Kasumi-1 (cell line): ENCODE measurements around the gene METTL21A.
A peak's percentile ranks its signal among the peaks of the same experiment; 100 is the strongest.
"Not testable (repeated sequence)": the region's sequence is repeated elsewhere in the genome, so short reads cannot be mapped to it uniquely, and the experiment has no call there.

Experiments
- DNase-seq, 2 experiments: peaks; one replicate each; lab custom pipeline; 2025; lab: John Stamatoyannopoulos, UW

The METTL21A gene

DNA sequence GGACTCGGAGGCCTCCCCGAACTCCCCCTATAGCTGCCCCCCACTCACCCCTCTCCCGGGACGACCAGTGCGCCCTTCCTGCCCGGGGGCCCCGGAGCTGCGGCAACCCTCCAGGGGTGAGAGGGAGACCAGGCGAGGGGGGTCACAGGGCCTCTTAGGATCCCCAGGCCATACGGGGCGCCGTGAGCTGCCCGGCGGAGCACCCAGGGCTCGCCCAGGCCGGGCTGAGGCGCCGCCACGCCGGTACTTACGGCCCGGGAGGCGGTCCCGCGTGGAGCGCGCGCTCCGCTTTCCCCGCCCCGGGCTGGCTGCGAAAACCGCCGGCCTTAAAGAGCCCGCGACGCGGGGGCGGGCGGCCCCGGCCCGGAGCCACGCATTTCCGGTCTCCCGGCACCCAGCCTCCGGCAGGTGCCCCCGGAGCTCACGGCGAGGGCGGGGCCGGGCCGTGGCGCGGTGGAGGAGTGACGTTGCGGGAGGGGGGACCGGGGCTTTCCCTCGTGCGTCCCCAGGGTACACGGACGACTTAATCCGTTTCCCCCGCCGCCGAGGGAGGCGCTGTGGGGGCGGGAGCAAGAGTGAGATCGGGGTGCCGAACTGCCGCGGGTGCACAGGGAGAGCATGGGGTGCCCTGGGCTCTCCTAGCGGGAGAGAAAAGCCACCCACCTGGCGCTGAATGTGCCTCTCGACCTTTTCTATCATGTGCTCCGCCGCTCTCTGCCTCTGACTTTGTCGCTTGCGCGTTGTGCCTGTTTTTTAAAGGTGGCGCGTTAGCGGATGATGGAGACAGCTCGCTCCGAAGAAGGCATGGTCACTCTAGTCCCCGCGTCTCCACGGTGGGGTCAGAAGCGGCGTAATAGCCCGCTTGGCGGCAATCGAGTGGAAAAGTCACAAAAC is at the start of gene METTL21A:
METTL21A (minus strand) TSS at position 381 of the 894 bp plus-strand sequence. CDS start 1,019 bp downstream, outside the sequence.
- DNase-seq = peak; percentile 61 to 64

DNA sequence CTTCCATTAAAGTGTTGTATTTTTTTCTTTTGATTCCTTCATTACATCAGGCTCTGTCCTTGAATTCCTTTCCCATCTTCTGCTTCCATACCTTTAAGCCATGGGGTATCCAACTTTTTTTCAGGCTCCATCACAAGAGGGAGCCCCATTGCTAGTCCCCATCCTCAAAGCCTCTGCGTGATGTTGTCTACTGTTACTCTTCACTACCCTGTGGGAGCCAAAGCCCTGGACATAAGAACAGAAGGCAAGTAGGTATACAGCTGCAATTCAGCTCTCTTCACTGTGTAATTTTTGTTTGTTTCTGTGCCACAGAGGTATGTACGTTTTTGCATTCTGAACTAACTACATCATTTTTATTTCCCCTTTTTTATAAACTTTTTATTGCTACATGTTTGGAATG is 49.6 kb upstream of the METTL21A start:
- DNase-seq = no peak

DNA sequence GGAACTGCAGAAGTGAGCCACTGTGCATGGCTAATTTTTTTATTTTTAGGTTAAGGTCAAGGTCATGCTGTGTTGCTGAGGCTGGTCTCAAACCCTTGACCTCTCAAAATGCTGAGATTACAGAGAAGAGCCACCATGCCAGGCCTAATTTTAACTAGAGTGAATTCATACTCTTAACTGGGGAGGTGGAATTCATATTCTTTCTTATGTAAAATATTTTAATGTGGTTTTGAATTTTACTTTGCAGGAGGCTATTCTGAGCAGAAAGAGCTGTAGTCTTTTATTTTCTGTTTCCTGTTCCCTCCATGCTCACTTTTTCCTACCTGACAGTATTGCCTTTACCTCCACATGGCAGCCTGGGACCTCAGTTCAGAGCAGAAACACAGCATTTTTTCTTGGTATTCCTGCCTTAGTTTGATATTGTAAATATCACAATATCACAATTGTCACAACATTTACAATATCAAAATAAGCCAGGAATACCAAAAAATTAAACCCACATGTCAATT is 49.1 kb upstream of the METTL21A start:
- no peak for DNase-seq

DNA sequence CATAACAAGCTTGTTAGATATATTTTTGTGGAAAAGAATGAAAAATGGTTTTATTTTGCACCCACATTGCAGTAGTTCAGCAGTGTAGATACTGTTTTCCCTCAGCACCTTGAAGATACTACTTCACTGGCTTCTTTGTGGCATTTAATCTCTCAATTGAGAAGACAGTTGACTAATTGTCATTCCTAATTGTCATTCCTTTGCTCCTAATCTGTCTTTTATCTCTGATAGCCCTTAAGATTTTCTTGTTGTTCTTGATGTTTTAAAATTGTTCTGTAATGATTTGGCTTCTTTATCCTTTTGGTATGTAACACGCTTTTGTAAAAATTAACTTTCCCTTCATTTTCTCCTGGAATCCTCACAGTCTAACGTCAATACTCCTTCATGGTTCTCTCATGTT is 48.2 kb upstream of the METTL21A start:
- no peak for DNase-seq

DNA sequence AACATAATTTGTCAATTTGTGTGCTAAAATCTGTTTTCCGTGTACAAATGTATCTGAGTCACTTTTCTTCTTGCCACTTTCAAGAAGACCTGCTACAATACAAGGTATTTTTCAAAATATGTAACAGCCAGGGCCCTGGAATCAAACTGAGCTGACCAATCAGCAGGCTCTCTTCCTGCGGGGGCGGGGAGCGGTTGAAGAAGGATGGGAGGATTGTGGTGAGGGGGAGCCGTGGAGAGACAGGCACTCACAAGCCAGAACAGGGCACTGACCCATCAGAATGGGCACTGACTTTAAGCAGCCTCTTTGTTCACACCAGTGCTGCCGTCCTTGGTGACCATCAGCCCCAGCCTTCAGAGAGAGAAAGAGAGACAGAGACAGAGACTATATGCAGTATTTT is 45.7 kb upstream of the METTL21A start:
- DNase-seq = no peak

DNA sequence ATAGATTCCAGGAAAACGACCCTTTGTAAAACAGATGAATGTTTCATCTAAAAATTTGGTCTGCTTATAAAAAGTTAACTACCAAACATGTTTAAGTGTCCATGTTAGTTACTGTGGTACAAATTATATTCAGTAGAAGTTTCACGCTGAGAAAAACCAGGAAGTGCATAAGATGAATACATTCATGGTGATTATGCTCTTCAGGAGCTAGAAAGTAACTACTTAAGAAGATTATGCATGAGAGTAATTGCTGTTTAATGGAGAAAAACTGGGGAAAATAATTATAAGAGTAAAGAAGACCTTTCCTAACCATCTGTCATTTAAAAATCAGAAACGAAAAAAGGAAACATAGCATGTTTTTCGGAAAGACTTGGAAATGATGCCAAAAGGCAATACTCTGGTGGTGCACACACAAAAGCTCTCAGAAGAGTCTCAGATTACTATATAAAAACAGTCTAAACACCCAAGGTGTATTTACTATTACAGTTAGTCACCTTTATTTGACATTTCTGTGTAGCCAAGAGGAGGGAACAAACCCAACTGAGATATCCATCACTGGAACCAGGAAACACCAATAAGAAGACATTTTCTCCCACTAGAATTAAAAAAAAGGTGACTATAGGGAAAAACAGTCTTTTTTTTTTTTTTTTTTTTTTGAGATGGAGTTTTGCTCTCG is 38.8 kb upstream of the METTL21A start:
- DNase-seq = no peak

DNA sequence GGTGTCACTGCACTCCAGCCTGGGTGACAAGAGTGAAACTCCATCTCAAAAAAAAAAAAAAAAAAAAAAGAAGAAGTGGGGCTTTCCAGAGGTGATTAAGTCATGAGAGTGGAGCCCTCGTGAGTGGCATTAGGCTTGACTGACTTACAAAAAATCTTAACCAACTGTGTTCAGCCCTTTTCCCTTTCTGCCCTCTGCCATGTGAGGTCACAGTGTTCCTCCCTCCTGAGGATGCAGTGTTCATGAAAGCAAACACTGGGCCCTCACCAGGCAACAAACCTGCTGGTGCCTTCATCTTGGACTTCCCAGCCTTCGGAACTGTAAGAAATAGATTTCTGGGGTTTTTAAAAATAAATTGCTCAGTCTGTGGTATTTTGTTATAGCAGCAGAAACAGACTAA is 37.0 kb upstream of the METTL21A start:
- no peak for DNase-seq

DNA sequence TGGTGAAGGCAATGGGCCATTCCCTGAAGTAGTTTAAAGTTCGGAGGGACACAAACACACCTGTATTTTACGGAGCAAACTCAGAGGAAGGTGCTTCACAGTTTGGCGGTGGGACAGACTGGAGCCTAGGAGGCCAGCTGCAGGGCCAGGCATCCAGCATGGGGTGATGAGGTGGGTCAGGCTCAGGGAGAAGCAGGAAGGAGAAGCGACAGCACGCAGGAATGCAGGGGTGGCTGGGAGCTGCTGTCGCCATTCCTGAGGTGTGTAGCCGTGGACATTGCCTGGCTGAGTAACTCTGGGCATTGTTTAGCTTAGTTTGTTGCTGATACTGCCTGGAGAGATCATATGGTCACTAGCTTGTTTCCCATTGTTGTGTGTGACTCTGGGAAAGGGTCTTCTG is 35.8 kb upstream of the METTL21A start:
- DNase-seq = no peak

DNA sequence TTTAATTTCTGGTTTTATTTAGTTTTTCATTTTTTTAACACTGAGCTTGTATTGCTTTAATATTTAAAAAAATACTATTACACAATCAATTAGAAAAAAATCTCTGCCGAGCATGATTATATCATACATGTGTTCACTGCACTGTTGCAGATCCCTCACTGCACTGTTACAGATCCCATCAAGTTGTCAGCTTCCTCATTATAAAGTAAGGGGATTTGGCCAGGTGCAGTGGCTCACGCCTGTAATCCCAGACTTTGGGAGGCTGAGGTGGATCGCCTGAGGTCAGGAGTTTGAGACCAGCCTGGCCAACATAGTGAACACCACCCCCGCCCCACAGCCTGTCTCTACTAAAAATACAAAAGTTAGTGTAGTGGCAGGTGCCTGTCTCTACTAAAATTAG is 33.0 kb upstream of the METTL21A start:
- DNase-seq = no peak

DNA sequence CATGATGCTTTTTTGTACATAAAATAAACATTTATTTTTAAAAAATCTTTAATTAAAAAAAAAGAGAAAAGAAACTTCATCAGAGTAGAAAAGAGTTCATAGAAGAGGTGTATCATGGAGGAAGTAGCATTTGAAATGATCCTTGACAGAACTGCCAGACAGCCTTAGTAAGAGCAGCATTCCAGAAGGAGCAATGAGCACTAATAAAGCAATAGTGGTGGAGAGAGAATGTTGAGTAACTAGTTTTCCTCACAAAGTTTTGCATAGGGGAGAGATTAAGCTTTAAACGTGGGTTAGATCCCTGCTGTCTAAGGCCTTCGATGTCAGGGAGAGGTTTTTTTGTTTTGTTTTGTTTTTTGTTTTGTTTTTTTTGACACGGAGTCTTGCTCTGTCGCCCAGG is 29.8 kb upstream of the METTL21A start:
- DNase-seq = no peak

DNA sequence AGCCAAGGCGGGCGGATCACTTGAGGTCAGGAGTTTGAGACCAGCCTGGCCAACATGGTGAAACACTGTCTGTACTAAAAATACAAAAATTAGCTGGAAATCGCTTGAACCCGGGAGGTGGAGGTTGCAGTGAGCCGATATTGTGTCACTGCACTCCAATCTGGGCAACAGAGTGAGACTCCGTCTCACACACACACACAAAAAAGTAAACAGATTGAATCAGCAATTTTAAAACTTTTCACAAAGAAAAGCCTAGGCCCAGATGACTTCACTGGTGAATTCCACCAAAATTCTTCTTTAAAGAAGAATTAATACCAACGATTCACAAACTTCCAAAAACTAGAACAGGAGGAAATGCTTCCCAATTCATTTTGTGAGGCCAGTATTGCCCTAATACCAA is 21.4 kb upstream of the METTL21A start:
- DNase-seq = not testable (repeated sequence)

DNA sequence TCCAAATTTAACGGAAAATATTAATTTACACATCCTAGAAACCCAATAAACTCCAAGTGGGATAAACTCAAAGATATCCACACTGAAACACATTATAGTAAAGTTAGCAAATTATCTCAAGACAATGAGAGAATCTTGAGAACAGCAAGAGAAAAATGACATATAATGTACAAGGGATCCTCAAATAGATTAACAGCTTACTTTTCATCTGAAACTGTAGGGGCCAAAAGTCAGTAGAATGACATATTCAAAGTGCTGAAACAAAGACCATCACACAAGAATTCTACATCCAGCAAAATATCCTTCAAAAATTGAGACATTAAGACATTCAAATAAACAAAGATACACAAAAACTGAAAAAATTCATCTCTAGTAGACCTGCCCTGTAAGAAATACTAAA is 18.7 kb upstream of the METTL21A start:
- DNase-seq = no peak

DNA sequence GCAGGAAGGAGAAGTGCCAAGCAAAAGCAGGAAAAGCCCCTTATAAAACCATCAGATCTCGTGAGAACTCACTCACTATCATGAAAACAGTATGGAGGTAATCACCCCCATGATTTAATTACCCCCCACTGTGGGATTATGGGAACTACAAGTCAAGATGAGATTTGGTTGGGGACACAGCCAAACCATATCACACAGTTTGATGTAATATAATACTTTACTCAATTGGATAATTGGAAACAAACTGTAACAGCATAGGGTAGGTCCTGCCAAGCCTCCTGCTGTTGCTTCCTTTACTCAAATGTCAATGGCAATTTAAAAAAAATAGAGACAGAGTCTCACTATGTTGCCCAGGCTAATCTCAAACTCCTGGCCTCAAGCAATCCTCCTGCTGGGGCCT is 15.5 kb upstream of the METTL21A start:
- DNase-seq = no peak

DNA sequence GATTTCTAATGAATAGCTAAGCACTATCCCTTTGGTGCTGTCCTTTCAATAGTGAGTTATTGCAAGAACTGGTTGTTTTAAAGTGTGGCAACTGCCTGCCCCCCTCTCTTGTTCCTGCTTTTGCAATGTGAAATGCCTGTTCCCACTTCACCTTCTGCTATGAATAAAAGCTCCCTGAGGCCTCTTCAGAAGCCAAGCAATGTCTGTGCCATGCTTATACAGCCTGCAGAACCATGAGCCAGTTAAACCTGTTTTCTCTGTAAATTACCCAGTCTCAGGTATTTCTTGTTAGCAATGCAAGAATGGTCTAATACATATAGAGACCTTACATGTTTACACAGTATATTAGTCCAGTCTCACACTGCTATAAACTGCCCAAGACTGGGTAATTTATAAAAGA is 15.0 kb upstream of the METTL21A start:
- no peak for DNase-seq

DNA sequence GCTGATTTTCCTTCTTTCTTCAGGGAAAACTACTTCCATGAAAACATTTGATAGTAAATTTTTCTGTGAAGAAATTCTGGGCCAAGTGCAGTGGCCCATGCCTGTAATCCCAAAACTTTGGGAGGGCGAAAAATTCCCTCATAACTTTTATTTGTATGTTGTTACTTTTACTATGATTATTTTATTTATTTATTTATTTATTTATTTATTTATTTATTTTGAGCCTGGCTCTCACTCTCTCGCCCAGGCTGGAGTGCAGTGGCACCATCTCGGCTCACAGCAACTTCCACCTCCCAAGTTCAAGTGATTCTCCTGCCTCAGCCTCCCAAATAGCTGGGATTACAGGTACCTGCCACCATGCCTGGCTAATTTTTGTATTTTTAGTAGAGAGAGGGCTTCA is 14.1 kb upstream of the METTL21A start:
- not testable (repeated sequence) for DNase-seq

DNA sequence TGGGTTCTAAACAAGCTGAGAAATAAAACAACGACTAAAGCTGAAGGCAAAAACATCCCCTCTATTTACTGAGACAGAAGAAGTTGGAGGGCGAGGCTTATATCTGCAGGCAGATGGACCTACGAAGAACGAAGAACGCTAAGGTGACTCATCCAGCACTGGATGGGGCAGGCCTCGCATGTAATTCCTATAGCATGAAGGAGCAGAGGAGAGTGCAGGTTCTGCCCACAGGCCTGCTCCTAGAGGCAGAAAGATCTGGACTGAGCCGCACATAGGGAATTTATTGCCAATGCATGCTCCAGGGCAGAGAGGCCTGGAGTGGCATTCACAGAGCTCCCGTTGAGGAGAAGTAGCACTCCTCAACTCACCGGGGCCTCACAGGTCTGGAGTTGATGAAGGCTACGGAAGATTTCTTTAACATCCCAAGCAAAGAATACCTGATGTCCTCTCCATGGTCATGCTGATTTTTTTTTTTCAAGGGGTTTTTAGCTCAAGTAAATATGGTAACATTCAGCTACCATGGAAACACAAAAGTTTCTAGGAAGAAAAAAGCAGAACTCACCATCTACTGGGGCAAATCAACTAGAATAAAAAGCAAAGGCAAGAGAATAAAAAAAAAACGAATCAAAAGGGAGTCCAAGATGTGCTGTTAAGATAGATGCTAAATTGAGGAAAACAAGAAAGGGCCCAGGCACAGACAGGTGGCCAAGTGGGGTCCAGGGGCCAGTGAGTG is 10.4 kb upstream of the METTL21A start:
- peak; percentile 0 to 1 for DNase-seq

DNA sequence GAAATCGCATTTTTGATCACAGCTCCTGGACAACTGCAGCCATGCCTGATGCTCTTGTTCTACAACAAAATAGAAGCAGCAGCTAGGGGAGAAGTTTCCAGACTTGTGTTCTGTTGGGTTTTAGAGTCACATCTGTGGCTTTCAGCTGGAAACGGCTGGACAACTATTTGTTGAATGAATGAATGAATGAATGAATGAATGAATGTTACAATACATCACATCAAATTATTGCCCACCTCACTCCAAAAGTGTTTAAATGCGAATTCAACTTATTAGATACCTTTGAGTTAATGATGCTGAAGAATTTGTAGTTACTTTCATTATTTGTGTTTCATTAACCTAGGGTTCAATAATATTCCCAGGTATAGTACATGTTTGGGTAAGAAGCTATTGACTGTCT is 8.5 kb upstream of the METTL21A start:
- DNase-seq = no peak

DNA sequence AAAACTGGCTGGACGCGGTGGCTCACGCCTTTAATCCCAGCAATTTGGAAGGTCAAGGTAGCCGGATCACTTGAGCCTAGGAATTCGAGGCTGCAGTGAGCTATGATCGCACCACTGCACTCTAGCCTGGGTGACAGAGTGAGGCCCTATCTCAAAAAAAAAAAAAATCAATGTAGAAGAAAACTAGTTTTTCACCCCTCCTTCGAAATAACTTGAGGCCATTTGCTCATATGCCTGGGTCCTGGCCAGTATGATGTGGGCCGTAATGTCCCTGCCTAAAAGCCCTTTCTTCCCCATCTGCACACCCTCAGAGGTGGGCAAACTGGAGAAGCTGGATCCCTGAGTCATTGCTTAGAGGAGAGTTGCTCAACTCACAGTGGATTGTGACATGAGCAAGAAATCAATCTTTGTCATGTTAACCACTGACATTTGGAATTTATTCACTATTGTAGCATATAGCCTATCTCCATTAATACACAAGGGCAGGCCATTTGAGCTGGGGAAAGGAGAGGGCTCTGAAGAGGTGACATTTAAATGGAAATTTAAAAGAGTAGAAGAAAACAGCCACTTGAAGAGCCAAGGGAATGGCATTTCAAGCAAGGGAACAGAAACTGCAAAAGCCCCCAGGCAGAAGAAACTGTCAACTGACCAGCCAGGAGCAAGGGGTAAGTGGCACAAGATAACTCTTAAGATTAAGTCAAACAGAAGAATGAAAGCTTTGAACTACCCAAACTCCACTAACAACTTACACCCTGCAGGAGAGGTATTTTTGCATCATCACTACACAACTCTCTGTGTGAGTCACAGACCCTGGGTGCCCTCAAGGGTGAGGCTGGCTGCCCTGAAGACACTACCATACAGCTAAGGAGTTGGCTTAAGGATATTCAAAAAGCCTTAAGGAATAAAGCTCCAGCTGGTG is 7.6 kb upstream of the METTL21A start:
- DNase-seq = peak; percentile 7 to 14

DNA sequence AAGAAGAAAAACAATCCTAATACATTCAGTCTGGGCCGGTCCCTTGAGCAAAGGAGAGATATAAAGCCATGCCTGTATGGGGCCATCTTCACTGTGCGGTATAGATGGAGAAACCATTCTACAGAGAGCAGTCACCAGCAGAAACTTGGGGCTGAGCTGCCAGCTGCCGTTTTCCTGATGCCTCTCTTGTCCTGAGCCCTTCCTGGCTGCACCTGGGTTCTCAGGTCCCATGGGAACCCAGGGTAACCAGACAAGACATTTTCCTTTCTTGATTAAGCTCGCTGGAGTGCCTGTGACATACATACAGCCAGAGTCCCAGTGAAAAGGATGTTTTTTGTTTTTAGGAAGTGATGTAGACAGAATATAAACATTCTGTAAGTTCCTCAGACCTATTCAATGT is 5.3 kb upstream of the METTL21A start:
- no peak for DNase-seq

DNA sequence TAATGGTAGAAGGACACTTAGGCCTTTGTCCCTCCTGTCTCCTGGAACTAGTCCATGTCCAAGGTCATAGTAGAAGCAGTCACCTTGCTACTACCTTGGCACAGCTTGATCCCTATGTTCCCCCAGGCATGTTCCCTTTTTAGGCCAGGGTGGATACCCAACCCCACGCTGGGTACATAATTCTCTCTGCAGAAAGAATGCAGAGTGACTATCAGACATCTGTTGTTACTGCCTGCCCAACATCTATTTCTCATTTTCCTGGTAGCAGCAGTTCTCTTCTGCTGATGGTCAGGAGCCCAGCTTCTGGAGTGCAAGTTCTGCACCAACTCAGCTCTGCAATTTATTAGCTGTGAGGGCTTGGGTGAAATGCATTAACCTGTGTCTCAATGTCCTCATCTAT is 4.4 kb upstream of the METTL21A start:
- DNase-seq = no peak
